ENCODE measurements around the gene LRRC32. TPM values are rescaled to one million over a fixed set of nuclear protein-coding genes. Genes with fewer than 3 reads are reported as not detected.
"Not testable (repeated sequence)": the region's sequence is repeated elsewhere in the genome, so short reads cannot be mapped to it uniquely, and the experiment has no call there.

The LRRC32 gene
- total RNA-seq, 4 donors from 2014 or later = 10.0 to 121 (median 17.5) TPM

DNA sequence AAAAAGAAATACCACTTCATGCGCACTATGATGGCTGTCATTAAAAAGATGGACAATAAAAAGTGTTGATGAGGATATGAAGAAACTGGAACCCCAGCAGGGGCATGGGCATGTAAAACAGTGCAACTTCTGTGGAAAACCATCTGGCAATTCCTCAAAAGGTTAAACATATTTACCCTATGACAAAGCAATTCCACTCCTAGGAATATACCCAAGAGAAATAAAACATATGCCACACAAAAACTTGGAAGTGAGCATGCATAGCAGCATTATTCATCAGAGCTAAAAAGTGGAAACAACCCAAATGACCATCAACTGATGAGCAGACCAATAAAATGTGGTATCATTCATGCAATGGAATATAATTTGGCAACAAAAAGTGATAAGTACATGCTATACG, 50.1 kb downstream of the LRRC32 start:
- Histone ChIP-seq H3K27ac (no peak overlapping the region), H3K4me1 (no peaks in the 10 kb centered on the region)

DNA sequence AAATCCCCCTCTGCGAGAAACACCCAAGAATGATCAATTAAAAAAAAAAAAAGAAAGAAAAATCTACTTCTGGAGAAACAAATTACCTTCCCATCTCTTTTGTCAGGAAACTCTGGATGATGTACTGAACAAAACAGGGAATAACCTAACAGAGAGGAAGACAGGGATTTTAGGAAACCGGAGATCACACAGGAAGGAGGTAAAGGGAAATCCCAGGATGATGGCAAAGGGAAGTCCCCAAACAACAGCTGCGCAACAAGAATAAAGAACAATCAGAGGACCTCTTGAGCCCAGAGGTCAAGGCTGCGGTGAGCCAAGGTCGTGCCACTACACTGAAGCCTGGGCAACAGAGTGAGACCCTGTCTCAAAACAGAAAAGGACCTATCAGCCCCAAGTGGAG, 50.7 kb downstream of the LRRC32 start:
- H3K9me3 ChIP-seq; H3K36me3 ChIP-seq; H3K27ac ChIP-seq; H3K4me3 ChIP-seq; H3K27me3 ChIP-seq; DNase-seq; intact Hi-C loops (cut with DNase I; ENCODE audit: low total_unique reads); H3K4me1 ChIP-seq: not testable (repeated sequence)

More for the DNA sequence above, 50.1 kb downstream of the LRRC32 start:
- no peaks in the 10 kb centered on the region for H3K9me3 ChIP-seq
- TF ChIP-seq, protein P1, sequence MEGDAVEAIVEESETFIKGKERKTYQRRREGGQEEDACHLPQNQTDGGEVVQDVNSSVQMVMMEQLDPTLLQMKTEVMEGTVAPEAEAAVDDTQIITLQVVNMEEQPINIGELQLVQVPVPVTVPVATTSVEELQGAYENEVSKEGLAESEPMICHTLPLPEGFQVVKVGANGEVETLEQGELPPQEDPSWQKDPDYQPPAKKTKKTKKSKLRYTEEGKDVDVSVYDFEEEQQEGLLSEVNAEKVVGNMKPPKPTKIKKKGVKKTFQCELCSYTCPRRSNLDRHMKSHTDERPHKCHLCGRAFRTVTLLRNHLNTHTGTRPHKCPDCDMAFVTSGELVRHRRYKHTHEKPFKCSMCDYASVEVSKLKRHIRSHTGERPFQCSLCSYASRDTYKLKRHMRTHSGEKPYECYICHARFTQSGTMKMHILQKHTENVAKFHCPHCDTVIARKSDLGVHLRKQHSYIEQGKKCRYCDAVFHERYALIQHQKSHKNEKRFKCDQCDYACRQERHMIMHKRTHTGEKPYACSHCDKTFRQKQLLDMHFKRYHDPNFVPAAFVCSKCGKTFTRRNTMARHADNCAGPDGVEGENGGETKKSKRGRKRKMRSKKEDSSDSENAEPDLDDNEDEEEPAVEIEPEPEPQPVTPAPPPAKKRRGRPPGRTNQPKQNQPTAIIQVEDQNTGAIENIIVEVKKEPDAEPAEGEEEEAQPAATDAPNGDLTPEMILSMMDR (IDR thresholded peaks at IDR 0.05) = no peak
- TF ChIP-seq POLR2A (IDR thresholded peaks at IDR 0.05) = no peak
- DNase-seq = no peak
- H3K36me3 ChIP-seq = no peaks in the 10 kb centered on the region
- intact Hi-C loops (cut with DNase I; ENCODE audit: low total_unique reads) = no loop called here
- no peak overlapping the region for H3K4me3 ChIP-seq
- H3K27me3 ChIP-seq = no peaks in the 10 kb centered on the region

DNA sequence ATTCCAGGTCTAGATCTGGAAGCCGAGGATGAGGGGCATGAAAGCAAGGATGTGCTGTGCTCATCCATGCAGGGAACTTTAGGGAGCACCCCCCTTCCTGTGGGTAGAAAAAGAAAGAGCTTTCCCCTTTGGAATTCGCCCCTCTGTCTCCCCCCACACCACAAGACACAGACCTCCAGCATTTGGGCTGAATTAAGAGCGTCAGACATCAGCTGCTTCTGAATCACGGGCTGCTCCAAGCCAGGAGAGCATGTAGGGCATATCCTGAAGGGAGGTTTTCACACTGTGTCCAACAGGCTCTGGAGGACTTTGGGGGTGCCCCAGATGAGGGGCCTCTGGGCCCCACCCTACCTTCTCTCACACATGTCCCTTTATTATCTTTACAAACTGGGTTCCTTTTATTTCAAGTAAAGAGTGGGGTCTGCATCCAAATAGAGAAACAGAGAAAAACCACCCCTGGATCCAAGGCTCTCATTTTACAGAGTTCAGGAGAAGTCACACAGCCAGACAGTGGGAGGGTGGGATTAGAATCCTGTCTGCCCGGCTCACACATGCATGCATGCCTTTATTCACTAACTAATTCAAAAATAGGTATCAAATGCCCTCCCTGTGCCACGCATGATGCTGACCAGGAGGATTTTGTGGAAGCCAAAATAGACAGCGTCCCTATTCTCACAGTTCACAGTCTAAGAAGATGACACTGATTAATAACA, 52.8 kb downstream of the LRRC32 start:
- Histone ChIP-seq H3K27ac (peak overlapping the region; percentile 8 to 84), H3K9me3 (no peaks in the 10 kb centered on the region), H3K36me3 (no peaks in the 10 kb centered on the region), H3K27me3 (no peaks in the 10 kb centered on the region), H3K4me1 (no peaks in the 10 kb centered on the region), H3K4me3 (no peak overlapping the region)
- DNase-seq = no peak
- intact Hi-C loops (cut with DNase I; ENCODE audit: low total_unique reads) = no loop called here
- TF ChIP-seq POLR2A (IDR thresholded peaks at IDR 0.05) = no peak
- TF ChIP-seq, protein P1 (IDR thresholded peaks at IDR 0.05) = no peak

GRCh38 chr11:76616676-76617552, 53.6 kb downstream of the LRRC32 start:
- H3K36me3 ChIP-seq = no peaks in the 10 kb centered on the region
- no peak for DNase-seq
- no peaks in the 10 kb centered on the region for H3K27me3 ChIP-seq
- H3K4me3 ChIP-seq = no peak overlapping the region
- H3K9me3 ChIP-seq = no peaks in the 10 kb centered on the region
- no peak for TF ChIP-seq POLR2A (IDR thresholded peaks at IDR 0.05)
- TF ChIP-seq, protein P1 (IDR thresholded peaks at IDR 0.05) = no peak
- intact Hi-C loops (cut with DNase I; ENCODE audit: low total_unique reads) = no loop called here
- peak overlapping the region; percentile 8 to 84 for H3K27ac ChIP-seq
- H3K4me1 ChIP-seq = no peaks in the 10 kb centered on the region

DNA sequence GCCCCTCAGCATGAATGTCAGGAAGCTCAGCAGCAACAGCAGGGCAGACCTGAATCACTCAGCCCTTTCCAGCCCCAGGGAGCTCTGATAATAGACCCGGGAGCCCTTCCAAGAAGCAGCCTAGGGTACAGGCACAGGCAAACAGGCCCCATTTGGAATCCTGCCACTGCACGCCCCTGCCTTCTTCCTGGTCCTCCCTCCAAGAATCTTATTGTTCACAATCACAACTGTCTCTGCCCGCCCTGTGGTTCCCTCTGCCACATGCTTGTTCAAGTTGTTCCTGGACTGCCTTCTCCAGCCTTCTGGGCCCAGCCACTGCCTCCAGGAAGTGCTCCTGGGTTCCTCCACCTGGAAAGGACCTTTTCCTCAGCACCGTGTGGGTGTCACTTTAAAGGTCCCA, 54.6 kb downstream of the LRRC32 start:
- Histone ChIP-seq H3K9me3 (no peaks in the 10 kb centered on the region), H3K36me3 (no peaks in the 10 kb centered on the region), H3K4me3 (no peak overlapping the region), H3K4me1 (peaks cover 0 to 3% of the 10 kb centered on the region in 2 donors), H3K27me3 (no peaks in the 10 kb centered on the region), H3K27ac (peak overlapping the region; percentile 50 to 84)
- TF ChIP-seq, protein P1 (IDR thresholded peaks at IDR 0.05) = no peak
- TF ChIP-seq POLR2A (IDR thresholded peaks at IDR 0.05) = no peak
- intact Hi-C loops (cut with DNase I; ENCODE audit: low total_unique reads) = no loop called here
- DNase-seq = peak in 1 of 2 donors; percentile 76

All from uterus (tissue), 4 donors.